Measurements from ENCODE around the gene NKAIN2.

NKAIN2 gene

GRCh38 chr6:123945386-123945785 is 141.7 kb downstream of the NKAIN2 start:
- TF ChIP-seq ZFX (IDR thresholded peaks at IDR 0.05; ENCODE audit: borderline replicate concordance) (no peak), CTCF (IDR thresholded peaks at IDR 0.05) (no peak)
- H3K27ac ChIP-seq: no peak overlapping the region

GRCh38 chr6:123953920-123954319 is 150.3 kb downstream of the NKAIN2 start:
- H3K27ac ChIP-seq: no peak overlapping the region
- no peak for TF ChIP-seq ZFX (IDR thresholded peaks at IDR 0.05; ENCODE audit: borderline replicate concordance)
- TF ChIP-seq CTCF (IDR thresholded peaks at IDR 0.05): no peak

DNA sequence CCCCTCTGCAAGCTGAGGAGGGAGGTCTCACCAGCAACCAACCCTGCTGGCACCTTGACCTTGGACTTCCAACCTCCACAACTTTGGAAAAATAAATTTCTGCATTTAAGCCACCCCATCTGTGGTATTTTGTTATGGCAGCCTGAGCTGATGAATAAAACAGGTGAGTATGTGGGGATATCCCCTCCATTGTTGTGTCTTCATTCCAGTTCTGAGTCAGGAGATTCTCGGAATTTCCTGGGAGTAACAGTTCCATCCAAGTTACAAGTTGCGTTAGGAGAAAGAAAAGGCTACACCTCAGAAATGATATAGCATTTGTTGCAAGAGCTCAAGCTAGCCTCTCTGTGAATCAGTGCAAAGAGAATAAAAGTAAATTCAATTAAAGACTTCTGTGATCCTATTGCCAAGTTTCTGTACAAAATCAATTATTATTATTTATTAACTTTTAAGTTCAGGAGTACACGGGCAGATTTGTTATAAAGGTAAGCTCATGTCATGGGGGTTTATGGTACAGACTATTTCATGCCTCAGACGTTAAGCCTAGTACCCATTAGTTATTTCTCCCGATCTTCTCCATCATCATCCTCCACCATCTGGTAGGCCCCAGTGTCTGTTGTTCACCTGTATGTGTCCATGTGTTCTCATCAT is 153.0 kb downstream of the NKAIN2 start:
- TF ChIP-seq ZFX (IDR thresholded peaks at IDR 0.05; ENCODE audit: borderline replicate concordance) (no peak), CTCF (IDR thresholded peaks at IDR 0.05) (no peak)
- H3K27ac ChIP-seq: no peak overlapping the region

DNA sequence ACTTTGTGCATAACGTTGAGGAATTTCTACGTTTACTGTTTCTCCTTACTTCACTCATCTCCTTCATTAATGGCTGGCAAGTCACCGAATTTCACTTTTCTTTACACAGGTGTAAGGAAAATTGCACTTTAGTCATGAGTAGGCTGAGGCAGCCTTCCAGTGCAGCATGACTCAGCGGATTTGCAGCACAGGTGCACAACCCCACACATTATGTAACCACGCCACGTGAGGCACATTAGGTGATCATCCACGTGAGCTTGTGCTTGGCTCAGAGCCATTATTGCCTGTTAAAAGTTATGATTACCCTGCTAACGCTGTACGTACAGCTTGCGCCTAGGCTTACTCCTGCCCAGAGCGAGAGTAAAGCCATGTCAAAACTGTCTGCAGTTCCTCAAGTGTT is 158.8 kb downstream of the NKAIN2 start:
- no peak overlapping the region for H3K27ac ChIP-seq
- no peak for TF ChIP-seq ZFX (IDR thresholded peaks at IDR 0.05; ENCODE audit: borderline replicate concordance)
- no peak for TF ChIP-seq CTCF (IDR thresholded peaks at IDR 0.05)

DNA sequence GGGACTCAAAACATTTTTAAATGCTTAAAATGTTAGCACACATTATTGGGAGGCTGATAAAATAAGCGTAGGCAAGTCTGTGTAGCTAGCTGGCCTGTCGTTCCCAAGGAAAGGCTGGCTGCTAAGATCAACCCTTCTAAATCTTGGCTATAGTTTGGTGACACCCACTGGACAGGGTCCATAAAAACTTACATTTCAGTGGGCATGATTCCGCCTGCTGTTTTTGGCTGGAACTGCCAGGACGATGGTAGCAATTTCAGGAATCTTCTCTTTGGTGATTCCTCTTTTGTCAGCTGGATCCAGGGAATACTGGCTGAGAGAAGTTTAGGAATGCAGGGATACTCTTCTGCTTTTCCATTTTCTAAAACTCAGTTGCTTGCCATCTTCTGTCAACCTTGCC is 162.2 kb downstream of the NKAIN2 start:
- H3K27ac ChIP-seq: no peak overlapping the region
- TF ChIP-seq CTCF (IDR thresholded peaks at IDR 0.05) (peak; percentile 26; the same call in 1 of the 2 replicates), ZFX (IDR thresholded peaks at IDR 0.05; ENCODE audit: borderline replicate concordance) (no peak)

GRCh38 chr6:123966618-123967017 is 163.0 kb downstream of the NKAIN2 start:
- H3K27ac ChIP-seq: no peak overlapping the region
- TF ChIP-seq CTCF (IDR thresholded peaks at IDR 0.05): no peak
- no peak for TF ChIP-seq ZFX (IDR thresholded peaks at IDR 0.05; ENCODE audit: borderline replicate concordance)

GRCh38 chr6:123967905-123968304 is 164.2 kb downstream of the NKAIN2 start:
- no peak overlapping the region for H3K27ac ChIP-seq
- TF ChIP-seq CTCF (IDR thresholded peaks at IDR 0.05) (no peak), ZFX (IDR thresholded peaks at IDR 0.05; ENCODE audit: borderline replicate concordance) (no peak)

Data from 22Rv1 (cell line).